Lung (tissue), 16 donors: ENCODE data around the gene DCTN5. TPM values are rescaled to one million over a fixed set of nuclear protein-coding genes. Genes with fewer than 3 reads are reported as not detected.

ENCODE experiments used
- ATAC-seq: fragments of 200-7000 bp; cut with Tn5 transposase; one replicate; pipeline ENCODE4 v1.9.1; 2020; ENCODE audit warnings: moderate number of reproducible peaks; ENCODE audit not compliant: insufficient read depth, low FRiP score
- DNase-seq, 3 donors: peaks; one replicate each; pipeline ENCODE4 v3.0.0-alpha.2; 2013 to 2017
- H3K27ac ChIP-seq, 2 donors: one replicate each; pipeline ENCODE4 v1.5.1; 2013; ENCODE audit warnings: mild to moderate bottlenecking in 2 of 2, moderate library complexity in 2 of 2, control low read depth in 1 of 2, inconsistent platforms in 1 of 2, low read depth in 1 of 2, low read length in 1 of 2
- H3K27me3 ChIP-seq, 3 donors: one replicate each; pipeline ENCODE4 v1.5.1; 2013; ENCODE audit warnings: low read length in 2 of 3; ENCODE audit not compliant: control insufficient read depth in 3 of 3, insufficient read depth in 3 of 3
- H3K36me3 ChIP-seq, 4 donors: one replicate each; pipeline ENCODE4 v1.5.1; 2013; ENCODE audit warnings: low read length in 4 of 4, mild to moderate bottlenecking in 1 of 4, moderate library complexity in 1 of 4; ENCODE audit not compliant: control insufficient read depth in 4 of 4, insufficient read depth in 4 of 4
- H3K4me1 ChIP-seq, 5 donors: one replicate each; pipeline ENCODE4 v1.5.1; 2013; ENCODE audit warnings: low read length in 5 of 5, mild to moderate bottlenecking in 2 of 5, moderate library complexity in 1 of 5; ENCODE audit not compliant: control insufficient read depth in 5 of 5, insufficient read depth in 5 of 5
- H3K4me3 ChIP-seq: one replicate; pipeline ENCODE4 v1.5.1; 2013; ENCODE audit warnings: mild to moderate bottlenecking, control low read depth, moderate library complexity
- H3K9ac ChIP-seq, 2 donors: one replicate each; pipeline ENCODE4 v1.5.1; 2013; ENCODE audit warnings: low read length in 2 of 2, control low read depth in 1 of 2; ENCODE audit not compliant: insufficient read depth in 1 of 2
- H3K9me3 ChIP-seq, 4 donors: one replicate each; pipeline ENCODE4 v1.5.1; 2013; ENCODE audit warnings: low read length in 3 of 4, mild to moderate bottlenecking in 1 of 4, moderate library complexity in 1 of 4; ENCODE audit not compliant: control insufficient read depth in 4 of 4, insufficient read depth in 3 of 4
- WGBS, 2 donors: extraction: QIAGEN DNeasy Blood & Tissue Kit; methylation state at CpG; one replicate each; pipeline ENCODE4 v1.1.7; 2013; 5-methylcytosine and 5-hydroxymethylcytosine counted together
- long read RNA-seq, 5 donors: transcript quantifications; one replicate each; lab custom pipeline, GENCODE V29; 2026
- polyA plus RNA-seq, 2 donors: library from polyadenylated mRNA; stranded (reverse); fragments of 200-250 nt; gene quantifications; one replicate each; pipeline ENCODE4 v1.2.1, GENCODE V29; 2013
- total RNA-seq, 2 donors: library from RNA; depleted of rRNA in 1 of 2; stranded (reverse); fragments of >200 nt in 1 of 2; gene quantifications; one replicate each; pipeline ENCODE4 v1.2.1, GENCODE V29; 2014 to 2021
- TF ChIP-seq, protein P1 (sequence below): IDR thresholded peaks from 2 replicates; pipeline ENCODE4 v1.5.1; 2012; ENCODE audit warnings: mild to moderate bottlenecking; ENCODE audit errors: control extremely low read depth, extremely low read depth
- donor health status: control.
- donor health status: control.
- donor health status: Bipolar disorder and iron deficiency.
- donor health status: healthy.
- donor health status: DM: yes; HTN: yes; CAD: no.

Gene DCTN5
- total RNA-seq (10 to 100 TPM; 39.0 to 46.2 TPM), polyA plus RNA-seq (10 to 100 TPM; 10.5 to 30.4 TPM)
- long read RNA-seq, donor 1, full-length matches to known transcripts: 49 of 49 reads
- long read RNA-seq, donor 1, partial matches to known transcripts: 0 of 49 reads
- long read RNA-seq, donor 1, other reads (novel, unspliced or antisense): 0 of 49 reads
- long read RNA-seq, donor 2, full-length matches to known transcripts: 31 of 31 reads
- long read RNA-seq, donor 2, partial matches to known transcripts: 0 of 31 reads
- long read RNA-seq, donor 2, other reads (novel, unspliced or antisense): 0 of 31 reads
- long read RNA-seq, donor 3, full-length matches to known transcripts: 33 of 33 reads
- long read RNA-seq, donor 3, partial matches to known transcripts: 0 of 33 reads
- long read RNA-seq, donor 3, other reads (novel, unspliced or antisense): 0 of 33 reads
- long read RNA-seq, donor 4, full-length matches to known transcripts: 32 of 32 reads
- long read RNA-seq, donor 4, partial matches to known transcripts: 0 of 32 reads
- long read RNA-seq, donor 4, other reads (novel, unspliced or antisense): 0 of 32 reads
- long read RNA-seq, donor 5, full-length matches to known transcripts: 72 of 72 reads
- long read RNA-seq, donor 5, partial matches to known transcripts: 0 of 72 reads
- long read RNA-seq, donor 5, other reads (novel, unspliced or antisense): 0 of 72 reads

DNA sequence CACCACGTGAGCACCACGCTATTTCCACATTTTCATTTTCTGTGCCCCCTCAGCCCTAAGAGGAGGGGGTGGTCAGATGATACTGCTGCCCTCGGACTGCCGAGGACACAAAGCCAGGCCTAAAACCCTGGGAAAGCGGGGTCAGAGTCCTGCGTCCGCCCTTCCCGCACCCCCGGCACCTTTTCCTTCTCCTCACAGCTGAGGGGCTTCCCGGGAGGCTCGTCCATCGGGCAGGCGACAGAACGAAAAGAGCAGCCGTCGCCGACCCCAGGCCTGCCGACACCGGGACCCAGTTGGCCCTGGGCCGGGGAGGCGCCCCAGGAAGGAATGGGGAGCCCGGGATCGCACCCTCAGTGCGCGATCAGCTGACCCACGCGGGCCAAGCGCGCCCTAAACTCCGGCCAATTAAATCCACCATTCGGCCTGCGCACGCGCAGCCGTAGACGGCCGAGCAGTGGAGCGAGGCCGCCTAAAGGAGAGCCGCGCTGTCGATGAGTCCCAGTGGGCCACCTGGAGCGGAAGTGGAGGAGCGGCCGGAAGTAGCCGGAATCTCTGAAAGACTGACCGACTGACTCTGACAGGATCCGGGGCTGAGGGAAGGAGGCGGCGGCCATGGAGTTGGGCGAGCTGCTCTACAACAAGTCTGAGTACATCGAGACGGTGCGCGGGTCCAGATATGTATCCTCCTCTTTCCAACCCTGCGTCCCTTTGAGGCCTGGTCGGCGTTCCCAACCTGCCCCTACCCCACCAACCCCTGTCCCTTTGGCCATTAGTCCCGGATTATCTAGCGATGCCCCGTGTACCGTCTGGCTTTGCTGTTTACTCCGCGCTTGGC lies at the start of gene DCTN5, which contains the start of gene PALB2:
TSS of gene DCTN5 (plus strand) at position 536 of the 835 bp plus-strand sequence. CDS start at position 613, 77 bp downstream.
TSS of gene PALB2 (minus strand) at position 380 of the 835 bp plus-strand sequence. CDS start at position 227, 153 bp downstream.
- Histone ChIP-seq H3K36me3 (peaks cover 4 to 16% (median 10%) of the 10 kb centered on the region in 4 donors), H3K9ac (peak within 1 kb of the TSS; percentile 65 to 91), H3K4me3 (peak within 1 kb of the TSS; percentile 97), H3K27ac (peak within 1 kb of the TSS; percentile 69 to 93), H3K27me3 (no peaks in the 10 kb centered on the region), H3K9me3 (no peaks in the 10 kb centered on the region), H3K4me1 (peaks cover 4 to 18% (median 8%) of the 10 kb centered on the region in 5 donors)
- DNase-seq (peak; percentile 93 to 96 (median 93)), ATAC-seq (peak; percentile 99)
- 0% methylated on average over 62 to 64 of the region's 64 CpGs for WGBS, 2 donors
- TF ChIP-seq, protein P1, sequence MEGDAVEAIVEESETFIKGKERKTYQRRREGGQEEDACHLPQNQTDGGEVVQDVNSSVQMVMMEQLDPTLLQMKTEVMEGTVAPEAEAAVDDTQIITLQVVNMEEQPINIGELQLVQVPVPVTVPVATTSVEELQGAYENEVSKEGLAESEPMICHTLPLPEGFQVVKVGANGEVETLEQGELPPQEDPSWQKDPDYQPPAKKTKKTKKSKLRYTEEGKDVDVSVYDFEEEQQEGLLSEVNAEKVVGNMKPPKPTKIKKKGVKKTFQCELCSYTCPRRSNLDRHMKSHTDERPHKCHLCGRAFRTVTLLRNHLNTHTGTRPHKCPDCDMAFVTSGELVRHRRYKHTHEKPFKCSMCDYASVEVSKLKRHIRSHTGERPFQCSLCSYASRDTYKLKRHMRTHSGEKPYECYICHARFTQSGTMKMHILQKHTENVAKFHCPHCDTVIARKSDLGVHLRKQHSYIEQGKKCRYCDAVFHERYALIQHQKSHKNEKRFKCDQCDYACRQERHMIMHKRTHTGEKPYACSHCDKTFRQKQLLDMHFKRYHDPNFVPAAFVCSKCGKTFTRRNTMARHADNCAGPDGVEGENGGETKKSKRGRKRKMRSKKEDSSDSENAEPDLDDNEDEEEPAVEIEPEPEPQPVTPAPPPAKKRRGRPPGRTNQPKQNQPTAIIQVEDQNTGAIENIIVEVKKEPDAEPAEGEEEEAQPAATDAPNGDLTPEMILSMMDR: no peak

DNA sequence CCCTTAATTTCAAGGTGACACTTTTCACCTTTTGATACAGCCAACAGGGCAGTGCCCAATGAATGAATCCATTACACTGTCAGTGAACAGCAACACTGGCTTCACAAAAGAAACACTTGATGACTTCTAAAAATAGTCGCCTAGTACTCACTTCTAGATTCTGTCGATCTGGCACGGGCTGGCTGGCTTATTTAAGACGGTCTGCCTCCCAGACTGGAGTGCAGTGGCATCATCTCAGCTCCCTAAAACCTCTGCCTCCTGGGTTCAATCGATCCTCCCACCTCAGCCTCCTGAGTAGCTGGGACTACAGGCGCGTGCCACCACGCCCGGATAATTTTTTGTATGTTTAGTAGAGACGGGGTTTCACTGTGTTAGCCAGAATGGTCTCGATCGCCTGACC lies 47.1 kb upstream of the DCTN5 start:
- 96 to 98% methylated on average over 12 of the region's 12 CpGs for WGBS, 2 donors
- Histone ChIP-seq H3K4me3 (no peak overlapping the region), H3K9me3 (no peaks in the 10 kb centered on the region), H3K27ac (peak overlapping the region in 1 of 2 donors; percentile 86), H3K27me3 (no peaks in the 10 kb centered on the region), H3K36me3 (peaks cover 7 to 26% (median 19%) of the 10 kb centered on the region in 4 donors), H3K9ac (no peak overlapping the region), H3K4me1 (peaks cover 0 to 12% (median 3%) of the 10 kb centered on the region in 5 donors)
- TF ChIP-seq, protein P1: no peak
- no peak for ATAC-seq
- no peak for DNase-seq

DNA sequence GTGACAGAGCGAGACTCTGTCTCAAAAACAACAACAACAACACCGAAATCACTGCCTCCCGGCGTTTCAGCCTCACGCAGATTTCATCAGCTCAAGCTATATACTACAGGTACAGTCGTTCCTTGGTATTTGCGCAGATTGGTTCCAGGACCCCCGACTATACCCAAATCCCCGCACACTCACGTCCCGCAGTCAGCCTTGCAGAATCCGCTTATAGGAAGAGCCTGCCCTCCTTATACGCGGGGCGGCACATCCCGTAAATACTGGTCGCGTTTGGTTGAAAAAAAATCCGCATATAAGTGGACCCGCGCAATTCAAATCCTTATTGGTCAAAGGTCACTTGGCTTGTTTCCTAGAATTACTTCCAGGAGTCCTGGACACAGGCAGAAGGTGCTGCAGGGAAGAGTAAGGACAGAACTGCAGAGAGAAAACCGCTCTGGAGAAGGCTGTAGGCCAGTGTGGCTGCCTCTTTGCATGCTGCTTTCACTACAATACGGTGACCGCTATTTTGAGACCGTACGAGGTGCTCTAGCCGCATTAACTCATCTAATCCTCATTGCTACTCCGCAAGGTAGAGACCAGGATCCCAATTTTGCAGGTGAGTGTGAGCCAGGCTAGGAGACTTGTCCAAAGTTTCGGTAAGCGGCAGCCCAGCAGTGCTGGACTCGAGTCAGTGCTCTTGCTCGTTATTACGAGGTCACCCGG lies 45.9 kb upstream of the DCTN5 start:
- no peaks in the 10 kb centered on the region for H3K9me3 ChIP-seq
- ATAC-seq (no peak), DNase-seq (peak in 1 of 3 donors; percentile 11)
- TF ChIP-seq, protein P1: no peak
- peak overlapping the region; percentile 86 to 94 for H3K27ac ChIP-seq
- no peaks in the 10 kb centered on the region for H3K27me3 ChIP-seq
- peaks cover 3 to 22% (median 14%) of the 10 kb centered on the region in 4 donors for H3K36me3 ChIP-seq
- WGBS, 2 donors: 19 to 22% methylated on average over 34 of the region's 34 CpGs
- peaks cover 0 to 12% (median 3%) of the 10 kb centered on the region in 5 donors for H3K4me1 ChIP-seq
- peak overlapping the region; percentile 100 for H3K4me3 ChIP-seq
- peak overlapping the region; percentile 89 for H3K9ac ChIP-seq
